Measurements from ENCODE around the gene NPTX1.

DNA sequence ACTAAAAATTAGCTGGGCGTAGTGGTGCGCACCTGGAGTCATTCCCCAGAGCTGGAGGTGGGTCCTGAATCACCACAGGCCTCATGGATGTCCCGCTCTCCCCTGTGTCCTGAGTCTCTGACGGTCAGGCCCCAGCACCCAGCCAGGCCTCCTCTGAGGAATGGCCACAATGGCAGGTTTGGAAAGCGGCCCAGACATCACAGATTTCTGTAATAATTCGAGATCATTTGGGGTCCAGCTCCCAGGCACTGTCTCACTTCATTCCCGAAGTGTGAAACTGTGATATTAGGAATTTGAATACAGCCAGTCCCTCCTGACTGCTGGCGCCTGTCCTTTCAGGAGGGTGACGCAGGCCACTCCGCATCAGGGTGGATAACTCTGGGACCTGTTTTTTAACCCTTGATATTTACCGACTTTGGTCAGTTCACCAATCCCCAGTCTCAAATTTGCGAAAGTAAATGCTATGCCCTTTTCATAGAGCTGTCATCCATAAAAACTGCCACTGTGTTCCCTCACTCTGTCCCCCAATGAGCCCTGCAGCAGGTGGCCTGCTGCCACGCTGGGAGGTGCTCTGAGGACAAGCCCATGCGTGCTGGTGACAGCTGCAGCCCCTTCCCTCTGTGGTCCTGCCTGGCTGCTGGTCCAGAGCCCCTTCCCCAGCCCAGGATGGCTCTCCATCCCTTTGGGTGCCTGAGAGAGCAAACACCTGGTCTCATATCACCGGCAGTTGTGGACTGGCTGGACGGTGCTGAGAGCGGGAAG lies 39.9 kb upstream of the NPTX1 start:
- TF ChIP-seq, protein P1, sequence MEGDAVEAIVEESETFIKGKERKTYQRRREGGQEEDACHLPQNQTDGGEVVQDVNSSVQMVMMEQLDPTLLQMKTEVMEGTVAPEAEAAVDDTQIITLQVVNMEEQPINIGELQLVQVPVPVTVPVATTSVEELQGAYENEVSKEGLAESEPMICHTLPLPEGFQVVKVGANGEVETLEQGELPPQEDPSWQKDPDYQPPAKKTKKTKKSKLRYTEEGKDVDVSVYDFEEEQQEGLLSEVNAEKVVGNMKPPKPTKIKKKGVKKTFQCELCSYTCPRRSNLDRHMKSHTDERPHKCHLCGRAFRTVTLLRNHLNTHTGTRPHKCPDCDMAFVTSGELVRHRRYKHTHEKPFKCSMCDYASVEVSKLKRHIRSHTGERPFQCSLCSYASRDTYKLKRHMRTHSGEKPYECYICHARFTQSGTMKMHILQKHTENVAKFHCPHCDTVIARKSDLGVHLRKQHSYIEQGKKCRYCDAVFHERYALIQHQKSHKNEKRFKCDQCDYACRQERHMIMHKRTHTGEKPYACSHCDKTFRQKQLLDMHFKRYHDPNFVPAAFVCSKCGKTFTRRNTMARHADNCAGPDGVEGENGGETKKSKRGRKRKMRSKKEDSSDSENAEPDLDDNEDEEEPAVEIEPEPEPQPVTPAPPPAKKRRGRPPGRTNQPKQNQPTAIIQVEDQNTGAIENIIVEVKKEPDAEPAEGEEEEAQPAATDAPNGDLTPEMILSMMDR (IDR thresholded peaks at IDR 0.05), result no peak
- no peak for TF ChIP-seq POLR2A (IDR thresholded peaks at IDR 0.05)
